Esophagus squamous epithelium (tissue), 4 donors: Measurements from ENCODE around the gene SEC61A1.

Source experiments
- CTCF ChIP-seq, 6 experiments: fragments of 450-650 bp in 4 of 6; fragments of 200-600 bp in 2 of 6; sonication (generic) in 2 of 6; IDR thresholded peaks; one replicate each; pipeline ENCODE4 v1.5.1; 2016 to 2019; ENCODE audit warnings: antibody characterized with exemption in 6 of 6, mild to moderate bottlenecking in 4 of 6, moderate library complexity in 4 of 6
- POLR2A ChIP-seq, 4 donors: fragments of 450-650 bp; IDR thresholded peaks; one replicate each; pipeline ENCODE4 v1.6.1; 2017; ENCODE audit warnings: antibody characterized with exemption in 4 of 4, mild to moderate bottlenecking in 4 of 4, moderate library complexity in 3 of 4

DNA sequence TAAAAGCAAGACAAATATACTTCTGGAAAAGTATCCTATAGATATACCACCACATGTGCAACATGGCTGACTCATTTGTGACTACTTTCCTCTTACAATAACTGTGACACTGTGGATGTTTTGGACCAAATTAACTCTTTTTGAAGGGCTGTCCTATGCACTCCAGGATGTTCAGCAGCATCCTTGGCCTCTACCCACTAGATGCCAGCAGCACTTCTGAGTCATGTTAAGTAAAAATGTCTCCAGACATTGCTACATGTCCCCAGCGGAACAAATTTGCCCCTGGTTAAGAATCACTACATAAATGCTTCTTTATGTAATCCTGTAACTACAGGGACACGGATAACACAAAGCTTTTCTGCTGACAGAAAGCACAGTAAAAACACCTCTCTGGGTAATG is 39.3 kb downstream of the SEC61A1 start:
- TF ChIP-seq CTCF (IDR thresholded peaks at IDR 0.05) = no peak
- no peak for TF ChIP-seq POLR2A (IDR thresholded peaks at IDR 0.05)
